ENCODE results near the gene PPDPF. TPM values are rescaled to one million over a fixed set of nuclear protein-coding genes. Genes with fewer than 3 reads are reported as not detected.

The PPDPF gene
- total RNA-seq, 1 donor = 85.4 TPM

- H3K27me3 ChIP-seq (ENCODE audit: insufficient read depth, low read length) = peaks cover 45% of the 10 kb centered on the region
- no peaks in the 10 kb centered on the region for H3K9me3 ChIP-seq (ENCODE audit: low read depth, low read length)
- no peak for TF ChIP-seq CTCF (IDR thresholded peaks at IDR 0.05; ENCODE audit: extremely low read depth, low read depth, low read length)
- H3K4me2 ChIP-seq (ENCODE audit: insufficient read depth, low read length) = no peak overlapping the region
- no peak overlapping the region for H2AFZ ChIP-seq (ENCODE audit: low read length)
- H3K79me2 ChIP-seq (ENCODE audit: insufficient read depth, low read length) = no peaks in the 10 kb centered on the region
- H3K27ac ChIP-seq (ENCODE audit: low read depth, low read length) = no peak overlapping the region
- DNase-seq (ENCODE audit: insufficient read length, low spot score, missing footprints) = no peak
- H3K4me1 ChIP-seq (ENCODE audit: insufficient read depth, low read length) = no peaks in the 10 kb centered on the region
- no peak overlapping the region for H3K4me3 ChIP-seq (ENCODE audit: insufficient read depth, low read length)
- H3K36me3 ChIP-seq (ENCODE audit: insufficient read depth, low read length) = no peaks in the 10 kb centered on the region
- H4K20me1 ChIP-seq (ENCODE audit: insufficient read depth, low read length) = no peaks in the 10 kb centered on the region
Measured at GRCh38 chr20:63472862-63473390, 47.6 kb upstream of the PPDPF start.

- Histone ChIP-seq H3K9me3 (ENCODE audit: low read depth, low read length) (no peaks in the 10 kb centered on the region), H4K20me1 (ENCODE audit: insufficient read depth, low read length) (no peaks in the 10 kb centered on the region), H2AFZ (ENCODE audit: low read length) (no peak overlapping the region), H3K4me1 (ENCODE audit: insufficient read depth, low read length) (no peaks in the 10 kb centered on the region), H3K27me3 (ENCODE audit: insufficient read depth, low read length) (peaks cover 48% of the 10 kb centered on the region), H3K79me2 (ENCODE audit: insufficient read depth, low read length) (no peaks in the 10 kb centered on the region), H3K36me3 (ENCODE audit: insufficient read depth, low read length) (no peaks in the 10 kb centered on the region), H3K4me2 (ENCODE audit: insufficient read depth, low read length) (no peak overlapping the region), H3K27ac (ENCODE audit: low read depth, low read length) (no peak overlapping the region), H3K4me3 (ENCODE audit: insufficient read depth, low read length) (no peak overlapping the region)
- no peak for DNase-seq (ENCODE audit: insufficient read length, low spot score, missing footprints)
- TF ChIP-seq CTCF (IDR thresholded peaks at IDR 0.05; ENCODE audit: extremely low read depth, low read depth, low read length) = no peak
Measured at GRCh38 chr20:63473555-63474449, 46.8 kb upstream of the PPDPF start.

GRCh38 chr20:63475209-63475608, 45.4 kb upstream of the PPDPF start:
- peak; percentile 96 for DNase-seq (ENCODE audit: insufficient read length, low spot score, missing footprints)
- Histone ChIP-seq H4K20me1 (ENCODE audit: insufficient read depth, low read length) (no peaks in the 10 kb centered on the region), H3K27me3 (ENCODE audit: insufficient read depth, low read length) (peaks cover 48% of the 10 kb centered on the region), H3K4me1 (ENCODE audit: insufficient read depth, low read length) (no peaks in the 10 kb centered on the region), H3K4me3 (ENCODE audit: insufficient read depth, low read length) (no peak overlapping the region), H3K4me2 (ENCODE audit: insufficient read depth, low read length) (no peak overlapping the region), H3K27ac (ENCODE audit: low read depth, low read length) (no peak overlapping the region), H2AFZ (ENCODE audit: low read length) (no peak overlapping the region), H3K79me2 (ENCODE audit: insufficient read depth, low read length) (no peaks in the 10 kb centered on the region), H3K36me3 (ENCODE audit: insufficient read depth, low read length) (no peaks in the 10 kb centered on the region), H3K9me3 (ENCODE audit: low read depth, low read length) (no peaks in the 10 kb centered on the region)
- no peak for TF ChIP-seq CTCF (IDR thresholded peaks at IDR 0.05; ENCODE audit: extremely low read depth, low read depth, low read length)

GRCh38 chr20:63477061-63477616, 43.4 kb upstream of the PPDPF start:
- H3K4me2 ChIP-seq (ENCODE audit: insufficient read depth, low read length) = no peak overlapping the region
- no peaks in the 10 kb centered on the region for H3K9me3 ChIP-seq (ENCODE audit: low read depth, low read length)
- TF ChIP-seq CTCF (IDR thresholded peaks at IDR 0.05; ENCODE audit: extremely low read depth, low read depth, low read length) = no peak
- no peak overlapping the region for H3K4me3 ChIP-seq (ENCODE audit: insufficient read depth, low read length)
- no peaks in the 10 kb centered on the region for H3K36me3 ChIP-seq (ENCODE audit: insufficient read depth, low read length)
- no peak overlapping the region for H3K27ac ChIP-seq (ENCODE audit: low read depth, low read length)
- no peaks in the 10 kb centered on the region for H3K4me1 ChIP-seq (ENCODE audit: insufficient read depth, low read length)
- DNase-seq (ENCODE audit: insufficient read length, low spot score, missing footprints) = no peak
- H4K20me1 ChIP-seq (ENCODE audit: insufficient read depth, low read length) = no peaks in the 10 kb centered on the region
- no peak overlapping the region for H2AFZ ChIP-seq (ENCODE audit: low read length)
- peaks cover 37% of the 10 kb centered on the region for H3K27me3 ChIP-seq (ENCODE audit: insufficient read depth, low read length)
- no peaks in the 10 kb centered on the region for H3K79me2 ChIP-seq (ENCODE audit: insufficient read depth, low read length)

Measured in osteoblast (primary cell).